ENCODE results near the gene FIBCD1. TPM values are rescaled to one million over a fixed set of nuclear protein-coding genes. Genes with fewer than 3 reads are reported as not detected.

FIBCD1 gene
- polyA plus RNA-seq, 1 donor (not counting 4 experiments of a cell fraction or from before 2014, with no cell fraction given), result 0.79 TPM

DNA sequence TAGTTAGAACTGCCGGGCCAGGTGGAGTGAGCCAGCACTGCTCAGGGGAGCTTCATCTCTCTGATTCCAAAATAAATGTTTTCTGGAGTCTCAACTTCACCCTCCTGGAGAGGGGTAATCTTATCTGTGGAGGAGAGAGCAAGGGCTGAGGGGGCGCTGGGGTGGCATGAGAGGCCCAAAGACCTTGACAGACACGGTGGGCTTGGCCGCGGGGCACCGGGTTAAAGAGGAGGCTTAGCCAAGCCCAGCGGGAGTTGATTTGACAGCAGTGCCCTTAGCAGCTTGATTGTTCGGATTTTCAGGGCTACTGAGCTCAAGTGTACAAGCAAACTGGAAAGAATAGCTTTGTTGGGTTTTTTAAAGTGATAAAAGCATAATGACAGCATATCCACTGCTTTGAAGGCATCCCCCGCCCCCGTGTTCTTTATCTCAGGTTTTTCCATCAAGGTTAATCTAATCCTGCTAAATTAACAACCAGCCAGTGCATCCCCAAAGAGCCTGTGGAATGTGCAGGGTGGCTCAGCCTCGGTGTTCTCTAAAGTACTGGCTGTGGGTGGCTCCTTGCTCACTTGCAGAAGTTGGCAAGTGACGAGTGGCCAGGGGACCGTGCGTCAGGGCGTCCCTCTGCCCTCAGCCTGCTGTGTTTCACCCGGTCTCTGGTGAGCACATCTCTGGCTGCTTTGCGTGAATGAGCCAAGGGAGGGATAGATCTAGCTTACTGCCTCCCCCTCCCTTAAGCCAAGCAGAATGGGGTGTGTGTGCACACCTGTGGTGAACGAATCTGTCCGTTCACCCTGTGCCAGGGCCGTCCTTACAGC, 48.0 kb downstream of the FIBCD1 start:
- Histone ChIP-seq H3K9me3 (ENCODE audit: control insufficient read depth, low read depth, low read length) (no peaks in the 10 kb centered on the region), H3K4me3 (ENCODE audit: control insufficient read depth in 2 of 3, extremely low read depth in 1 of 3, insufficient read depth in 2 of 3, low read depth in 1 of 3, low read length in 3 of 3) (no peak overlapping the region), H2AFZ (ENCODE audit: control insufficient read depth, low read length) (no peak overlapping the region), H3K4me1 (ENCODE audit: control insufficient read depth, extremely low read depth, insufficient read depth, low read length) (no peaks in the 10 kb centered on the region), H3K9ac (ENCODE audit: control insufficient read depth, extremely low read depth, insufficient read depth, low read length) (no peak overlapping the region), H3K79me2 (ENCODE audit: control insufficient read depth, insufficient read depth, low read length) (no peaks in the 10 kb centered on the region), H3K27me3 (ENCODE audit: control insufficient read depth, extremely low read depth, insufficient read depth, low read length) (no peaks in the 10 kb centered on the region), H4K20me1 (ENCODE audit: control insufficient read depth, extremely low read depth, insufficient read depth, low read length) (no peaks in the 10 kb centered on the region), H3K27ac (ENCODE audit: control insufficient read depth, insufficient read depth, low read length) (no peak overlapping the region), H3K36me3 (ENCODE audit: control insufficient read depth in 2 of 2, extremely low read depth in 1 of 2, insufficient read depth in 2 of 2, low read length in 2 of 2) (peaks cover 16 to 18% of the 10 kb centered on the region in 2 experiments), H3K4me2 (ENCODE audit: control insufficient read depth, extremely low read depth, insufficient read depth, low read depth, low read length) (no peak overlapping the region), H3K9me1 (ENCODE audit: control insufficient read depth, extremely low read depth, insufficient read depth, low read length) (no peaks in the 10 kb centered on the region)
- FAIRE-seq (no peak), DNase-seq (ENCODE audit: low read depth, low spot score) (no peak)
- dilution Hi-C loops (cut with MboI; ENCODE audit: extremely low pct_ligation_motif_present, low sequenced_read_pairs), result no loop called here
- no peak for TF ChIP-seq EZH2 (IDR thresholded peaks at IDR 0.05; ENCODE audit: low read length)
- TF ChIP-seq, protein P1, sequence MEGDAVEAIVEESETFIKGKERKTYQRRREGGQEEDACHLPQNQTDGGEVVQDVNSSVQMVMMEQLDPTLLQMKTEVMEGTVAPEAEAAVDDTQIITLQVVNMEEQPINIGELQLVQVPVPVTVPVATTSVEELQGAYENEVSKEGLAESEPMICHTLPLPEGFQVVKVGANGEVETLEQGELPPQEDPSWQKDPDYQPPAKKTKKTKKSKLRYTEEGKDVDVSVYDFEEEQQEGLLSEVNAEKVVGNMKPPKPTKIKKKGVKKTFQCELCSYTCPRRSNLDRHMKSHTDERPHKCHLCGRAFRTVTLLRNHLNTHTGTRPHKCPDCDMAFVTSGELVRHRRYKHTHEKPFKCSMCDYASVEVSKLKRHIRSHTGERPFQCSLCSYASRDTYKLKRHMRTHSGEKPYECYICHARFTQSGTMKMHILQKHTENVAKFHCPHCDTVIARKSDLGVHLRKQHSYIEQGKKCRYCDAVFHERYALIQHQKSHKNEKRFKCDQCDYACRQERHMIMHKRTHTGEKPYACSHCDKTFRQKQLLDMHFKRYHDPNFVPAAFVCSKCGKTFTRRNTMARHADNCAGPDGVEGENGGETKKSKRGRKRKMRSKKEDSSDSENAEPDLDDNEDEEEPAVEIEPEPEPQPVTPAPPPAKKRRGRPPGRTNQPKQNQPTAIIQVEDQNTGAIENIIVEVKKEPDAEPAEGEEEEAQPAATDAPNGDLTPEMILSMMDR (optimal IDR thresholded peaks at IDR 0.05 in 1 of 3, IDR thresholded peaks at IDR 0.05 in 1 of 3, conservative IDR thresholded peaks at IDR 0.05 in 1 of 3; ENCODE audit: extremely low read depth in 1 of 3, insufficient read depth in 2 of 3, low read length in 3 of 3), result no peak

DNA sequence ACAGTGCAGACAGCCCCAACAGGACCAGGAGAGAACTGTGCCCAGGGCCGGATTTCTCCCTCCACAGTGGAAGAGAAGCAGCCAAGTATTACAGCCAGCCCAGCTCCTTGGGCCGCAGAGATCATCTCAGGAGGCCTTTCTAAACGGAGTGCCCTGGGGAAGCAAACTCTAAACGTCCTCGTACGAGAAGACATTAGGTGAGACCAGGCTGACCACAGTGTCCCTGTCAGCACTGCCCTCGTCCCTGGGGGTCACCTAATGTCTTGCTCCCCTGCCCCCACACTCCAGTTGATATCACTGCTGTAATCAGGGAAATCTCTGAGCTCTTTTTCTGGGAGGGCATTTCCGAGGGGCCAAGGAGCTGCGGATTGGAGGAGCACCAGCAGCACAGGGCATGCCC, 48.9 kb downstream of the FIBCD1 start:
- FAIRE-seq, result no peak

More for the DNA sequence above, 48.9 kb downstream of the FIBCD1 start:
- Histone ChIP-seq H3K27me3 (ENCODE audit: control insufficient read depth, extremely low read depth, insufficient read depth, low read length) (no peaks in the 10 kb centered on the region), H4K20me1 (ENCODE audit: control insufficient read depth, extremely low read depth, insufficient read depth, low read length) (no peaks in the 10 kb centered on the region), H3K4me2 (ENCODE audit: control insufficient read depth, extremely low read depth, insufficient read depth, low read depth, low read length) (no peak overlapping the region), H3K4me1 (ENCODE audit: control insufficient read depth, extremely low read depth, insufficient read depth, low read length) (no peaks in the 10 kb centered on the region), H3K27ac (ENCODE audit: control insufficient read depth, insufficient read depth, low read length) (no peak overlapping the region), H3K9ac (ENCODE audit: control insufficient read depth, extremely low read depth, insufficient read depth, low read length) (no peak overlapping the region), H3K9me3 (ENCODE audit: control insufficient read depth, low read depth, low read length) (no peaks in the 10 kb centered on the region), H3K9me1 (ENCODE audit: control insufficient read depth, extremely low read depth, insufficient read depth, low read length) (no peaks in the 10 kb centered on the region), H3K79me2 (ENCODE audit: control insufficient read depth, insufficient read depth, low read length) (no peaks in the 10 kb centered on the region), H2AFZ (ENCODE audit: control insufficient read depth, low read length) (no peak overlapping the region), H3K4me3 (ENCODE audit: control insufficient read depth in 2 of 3, extremely low read depth in 1 of 3, insufficient read depth in 2 of 3, low read depth in 1 of 3, low read length in 3 of 3) (no peak overlapping the region), H3K36me3 (ENCODE audit: control insufficient read depth in 2 of 2, extremely low read depth in 1 of 2, insufficient read depth in 2 of 2, low read length in 2 of 2) (peaks cover 22 to 24% of the 10 kb centered on the region in 2 experiments)
- dilution Hi-C loops (cut with MboI; ENCODE audit: extremely low pct_ligation_motif_present, low sequenced_read_pairs), result no loop called here
- no peak for TF ChIP-seq EZH2 (IDR thresholded peaks at IDR 0.05; ENCODE audit: low read length)
- TF ChIP-seq, protein P1 (optimal IDR thresholded peaks at IDR 0.05 in 1 of 3, IDR thresholded peaks at IDR 0.05 in 1 of 3, conservative IDR thresholded peaks at IDR 0.05 in 1 of 3; ENCODE audit: extremely low read depth in 1 of 3, insufficient read depth in 2 of 3, low read length in 3 of 3), result no peak
- no peak for DNase-seq (ENCODE audit: low read depth, low spot score)

All from keratinocyte (primary cell).